Activated T-cell treated with anti-CD3 and anti-CD28 coated beads, Interleukin-2, amount 50 U/mL, for 72 hours (primary cell): ENCODE results near the gene BSPRY. TPM values are rescaled to one million over a fixed set of nuclear protein-coding genes. Genes with fewer than 3 reads are reported as not detected.
"Not testable (repeated sequence)": the region's sequence is repeated elsewhere in the genome, so short reads cannot be mapped to it uniquely, and the experiment has no call there.

ENCODE experiments used
- ATAC-seq, 2 donors: fragments of 150-1000 bp; cut with Tn5 transposase; replicated peaks in 1 of 2; 2 replicates each; pipeline ENCODE4 v1.10.0; 2021; ENCODE audit warnings: moderate library complexity in 2 of 2, mild to moderate bottlenecking in 1 of 2
- DNase-seq, 2 donors: peaks; one replicate each; pipeline ENCODE4 v3.0.0; 2021 to 2022; ENCODE audit warnings: mixed read lengths in 1 of 2
- H3K27ac Mint-ChIP-seq: one replicate; pipeline ENCODE4 v1.8.0; 2022; ENCODE audit warnings: mild to moderate bottlenecking, moderate library complexity, mixed read lengths
- H3K27me3 Mint-ChIP-seq: one replicate; pipeline ENCODE4 v1.8.0; 2022; ENCODE audit warnings: low read depth, mixed read lengths
- H3K36me3 Mint-ChIP-seq, 2 donors: one replicate each; pipeline ENCODE4 v1.8.0; 2022; ENCODE audit warnings: mixed read lengths in 2 of 2, mild to moderate bottlenecking in 1 of 2; ENCODE audit not compliant: insufficient read depth in 2 of 2
- H3K4me1 Mint-ChIP-seq: one replicate; pipeline ENCODE4 v1.8.0; 2022; ENCODE audit warnings: low read depth, mixed read lengths
- H3K4me3 Mint-ChIP-seq, 2 donors: one replicate each; pipeline ENCODE4 v1.8.0; 2022; ENCODE audit warnings: mild to moderate bottlenecking in 2 of 2, mixed read lengths in 2 of 2, moderate library complexity in 2 of 2
- H3K9me3 Mint-ChIP-seq, 2 donors: one replicate each; pipeline ENCODE4 v1.8.0; 2022; ENCODE audit warnings: mixed read lengths in 2 of 2
- total RNA-seq, 2 donors: library from RNA; stranded (reverse); gene quantifications; one replicate each; pipeline ENCODE4 v1.2.3, GENCODE V29; 2022

The BSPRY gene
- total RNA-seq, 2 donors from 2014 or later, result 14.3 to 20.2 TPM

- no peaks in the 10 kb centered on the region for H3K9me3 Mint-ChIP-seq
- H3K27me3 Mint-ChIP-seq, result no peaks in the 10 kb centered on the region
- H3K4me1 Mint-ChIP-seq, result peaks cover 6% of the 10 kb centered on the region
- H3K36me3 Mint-ChIP-seq, result no peaks in the 10 kb centered on the region
- no peak for DNase-seq
- ATAC-seq, result no peak
- H3K4me3 Mint-ChIP-seq, result no peak overlapping the region
- no peak overlapping the region for H3K27ac Mint-ChIP-seq
Observed at GRCh38 chr9:113368348-113368981, 19.1 kb downstream of the BSPRY start.

GRCh38 chr9:113368982-113369854 lies 19.9 kb downstream of the BSPRY start:
- DNase-seq (no peak), ATAC-seq (no peak)
- no peak overlapping the region for H3K27ac Mint-ChIP-seq
- H3K4me3 Mint-ChIP-seq, result no peak overlapping the region
- no peaks in the 10 kb centered on the region for H3K9me3 Mint-ChIP-seq
- H3K27me3 Mint-ChIP-seq, result no peaks in the 10 kb centered on the region
- no peaks in the 10 kb centered on the region for H3K36me3 Mint-ChIP-seq
- peaks cover 3% of the 10 kb centered on the region for H3K4me1 Mint-ChIP-seq

GRCh38 chr9:113369855-113370140 lies 20.5 kb downstream of the BSPRY start:
- Mint-ChIP-seq H3K4me1 (peaks cover 6% of the 10 kb centered on the region), H3K27me3 (no peaks in the 10 kb centered on the region), H3K4me3 (no peak overlapping the region), H3K9me3 (no peaks in the 10 kb centered on the region), H3K27ac (no peak overlapping the region), H3K36me3 (no peaks in the 10 kb centered on the region)
- no peak for ATAC-seq
- no peak for DNase-seq

GRCh38 chr9:113370806-113371325 lies 21.5 kb downstream of the BSPRY start:
- no peaks in the 10 kb centered on the region for H3K36me3 Mint-ChIP-seq
- no peaks in the 10 kb centered on the region for H3K9me3 Mint-ChIP-seq
- H3K4me3 Mint-ChIP-seq, result no peak overlapping the region
- ATAC-seq (no peak), DNase-seq (no peak)
- H3K4me1 Mint-ChIP-seq, result peaks cover 16% of the 10 kb centered on the region
- no peak overlapping the region for H3K27ac Mint-ChIP-seq
- H3K27me3 Mint-ChIP-seq, result no peaks in the 10 kb centered on the region

GRCh38 chr9:113372059-113372458 lies 22.7 kb downstream of the BSPRY start:
- ATAC-seq (no peak), DNase-seq (no peak)
- Mint-ChIP-seq H3K27ac (no peak overlapping the region), H3K4me1 (peaks cover 18% of the 10 kb centered on the region), H3K36me3 (no peaks in the 10 kb centered on the region), H3K27me3 (no peaks in the 10 kb centered on the region), H3K4me3 (no peak overlapping the region), H3K9me3 (no peaks in the 10 kb centered on the region)

- peaks cover 18% of the 10 kb centered on the region for H3K4me1 Mint-ChIP-seq
- H3K36me3 Mint-ChIP-seq, result no peaks in the 10 kb centered on the region
- H3K27me3 Mint-ChIP-seq, result no peaks in the 10 kb centered on the region
- no peaks in the 10 kb centered on the region for H3K9me3 Mint-ChIP-seq
- H3K27ac Mint-ChIP-seq, result no peak overlapping the region
- no peak overlapping the region for H3K4me3 Mint-ChIP-seq
- ATAC-seq (no peak), DNase-seq (no peak)
Observed at GRCh38 chr9:113373256-113373655, 23.9 kb downstream of the BSPRY start.

- no peak overlapping the region for H3K4me3 Mint-ChIP-seq
Observed at GRCh38 chr9:113373676-113374392, 24.5 kb downstream of the BSPRY start.

GRCh38 chr9:113375057-113376023 lies 26.0 kb downstream of the BSPRY start:
- ATAC-seq, result no peak
- H3K27me3 Mint-ChIP-seq, result no peaks in the 10 kb centered on the region
- H3K4me3 Mint-ChIP-seq, result peak overlapping the region; percentile 88 to 93
- no peak for DNase-seq
- H3K4me1 Mint-ChIP-seq, result peaks cover 18% of the 10 kb centered on the region
- H3K27ac Mint-ChIP-seq, result peak overlapping the region; percentile 81
- H3K36me3 Mint-ChIP-seq, result no peaks in the 10 kb centered on the region
- no peaks in the 10 kb centered on the region for H3K9me3 Mint-ChIP-seq

More at GRCh38 chr9:113373676-113374392, 24.5 kb downstream of the BSPRY start:
- no peak overlapping the region for H3K27ac Mint-ChIP-seq
- H3K9me3 Mint-ChIP-seq, result no peaks in the 10 kb centered on the region
- peaks cover 18% of the 10 kb centered on the region for H3K4me1 Mint-ChIP-seq
- ATAC-seq, result no peak
- no peaks in the 10 kb centered on the region for H3K27me3 Mint-ChIP-seq
- no peak for DNase-seq
- no peaks in the 10 kb centered on the region for H3K36me3 Mint-ChIP-seq

- Mint-ChIP-seq H3K27ac (peak within 1 kb of the TSS; percentile 81), H3K4me1 (peaks cover 25% of the 10 kb centered on the region), H3K27me3 (no peaks in the 10 kb centered on the region), H3K4me3 (peak within 1 kb of the TSS; percentile 88 to 93), H3K36me3 (no peaks in the 10 kb centered on the region), H3K9me3 (no peaks in the 10 kb centered on the region)
- ATAC-seq (peak; percentile 93), DNase-seq (peak; percentile 85 to 87)
Observed at GRCh38 chr9:113376634-113377567, 27.6 kb downstream of the BSPRY start, which contains the start of gene HDHD3. Gene HDHD3, minus strand, starts transcription at chr9:113376986. Its CDS starts 2,632 bp downstream, at chr9:113374354.

GRCh38 chr9:113379094-113379828 lies 29.9 kb downstream of the BSPRY start:
- Mint-ChIP-seq H3K27ac (peak overlapping the region; percentile 69), H3K4me1 (peaks cover 25% of the 10 kb centered on the region)
- H3K4me3 Mint-ChIP-seq, ATAC-seq, DNase-seq, H3K9me3 Mint-ChIP-seq, H3K36me3 Mint-ChIP-seq, H3K27me3 Mint-ChIP-seq: not testable (repeated sequence)

- H3K27me3 Mint-ChIP-seq, DNase-seq, ATAC-seq, H3K4me3 Mint-ChIP-seq, H3K36me3 Mint-ChIP-seq, H3K27ac Mint-ChIP-seq, H3K9me3 Mint-ChIP-seq: not testable (repeated sequence)
- H3K4me1 Mint-ChIP-seq, result peaks cover 19% of the 10 kb centered on the region
Observed at GRCh38 chr9:113379829-113380210, 30.5 kb downstream of the BSPRY start.
